Activated CD8-positive, alpha-beta T cell treated with anti-CD3 and anti-CD28 coated beads for 36 hours (primary cell): ENCODE measurements around the gene POC1B. TPM values are rescaled to one million over a fixed set of nuclear protein-coding genes. Genes with fewer than 3 reads are reported as not detected.

Source experiments
- ATAC-seq: fragments of 200-7000 bp; cut with Tn5 transposase; one replicate; pipeline ENCODE4 v1.10.0; 2021; ENCODE audit warnings: mild to moderate bottlenecking, moderate library complexity
- CTCF ChIA-PET: fragments of 350-600 bp; sonication (Branson Sonifier 250); formaldehyde crosslinking; loops from one replicate; lab custom pipeline; 2021; ENCODE audit warnings: antibody characterized with exemption; lab: Charles Lee
- POLR2A ChIA-PET: fragments of 350-600 bp; sonication (Branson Sonifier 250); formaldehyde crosslinking; loops from one replicate; lab custom pipeline; 2021; ENCODE audit warnings: antibody characterized with exemption; lab: Charles Lee
- DNase-seq: peaks from one replicate; pipeline ENCODE4 v3.0.0-alpha.2; 2020
- H3K27ac Mint-ChIP-seq: one replicate; pipeline ENCODE4 v1.8.0; 2021; ENCODE audit warnings: mild to moderate bottlenecking, mixed read lengths
- H3K27me3 Mint-ChIP-seq: one replicate; pipeline ENCODE4 v1.8.0; 2021; ENCODE audit warnings: mixed read lengths
- H3K36me3 Mint-ChIP-seq: one replicate; pipeline ENCODE4 v1.8.0; 2021; ENCODE audit warnings: low read depth, mixed read lengths
- H3K4me1 Mint-ChIP-seq: one replicate; pipeline ENCODE4 v1.8.0; 2021; ENCODE audit warnings: low read depth, mixed read lengths
- H3K4me3 Mint-ChIP-seq: one replicate; pipeline ENCODE4 v1.8.0; 2021; ENCODE audit warnings: mild to moderate bottlenecking, moderate library complexity, mixed read lengths
- H3K9me3 Mint-ChIP-seq: one replicate; pipeline ENCODE4 v1.8.0; 2021; ENCODE audit warnings: mixed read lengths
- CTCF ChIP-seq: fragments of 200-600 bp; IDR thresholded peaks from one replicate; pipeline ENCODE4 v1.8.0; 2022; ENCODE audit warnings: antibody characterized with exemption, mild to moderate bottlenecking
- intact Hi-C: fragments of 100-400 bp; cut with micrococcal nuclease; formaldehyde crosslinking; loops from one replicate; pipeline ENCODE4 v1.10.0; 2022
- total RNA-seq, 2 experiments: library from RNA; stranded (reverse); gene quantifications; one replicate each; pipeline ENCODE4 v1.2.3, GENCODE V29; 2021

Gene POC1B
- total RNA-seq, 2 experiments from 2014 or later, result 31.9 to 34.8 TPM

- ChIA-PET POLR2A (interaction anchor here (2.0 kb wide), 1 partner anchor 18 kb away, joined by 9 read pairs; no protein-coding TSS in a partner anchor), CTCF (interaction anchor here (1.1 to 1.7 kb wide), 3 partner anchors 15 to 48 kb away, joined by 3 to 7 read pairs (median 3); partner anchors contain the start of gene GALNT4)
- no peaks in the 10 kb centered on the region for H3K9me3 Mint-ChIP-seq
- no peak for TF ChIP-seq CTCF
- peaks cover 28% of the 10 kb centered on the region for H3K4me1 Mint-ChIP-seq
- H3K36me3 Mint-ChIP-seq, result peaks cover 9% of the 10 kb centered on the region
- DNase-seq, result no peak
- no peak overlapping the region for H3K27ac Mint-ChIP-seq
- H3K4me3 Mint-ChIP-seq, result no peak overlapping the region
- no peak for ATAC-seq
- intact Hi-C loops, result no loop called here
- no peaks in the 10 kb centered on the region for H3K27me3 Mint-ChIP-seq
Measured at GRCh38 chr12:89476904-89477595, 48.8 kb downstream of the POC1B start.

- CTCF ChIA-PET, result interaction anchor here (1.5 kb wide), 1 partner anchor 14 kb away, joined by 3 read pairs; no protein-coding TSS in a partner anchor
Measured at GRCh38 chr12:89476232-89476631, 49.6 kb downstream of the POC1B start.

GRCh38 chr12:89475203-89475990 is 50.5 kb downstream of the POC1B start:
- no peak for ATAC-seq
- Mint-ChIP-seq H3K36me3 (peaks cover 7% of the 10 kb centered on the region), H3K4me1 (peaks cover 41% of the 10 kb centered on the region), H3K9me3 (no peaks in the 10 kb centered on the region), H3K4me3 (no peak overlapping the region), H3K27me3 (no peaks in the 10 kb centered on the region), H3K27ac (peak overlapping the region; percentile 30)
- ChIA-PET CTCF (interaction anchor here (0.7 to 1.1 kb wide), 2 partner anchors 14 to 458 kb away, joined by 3 to 5 read pairs; no protein-coding TSS in a partner anchor), POLR2A (interaction anchor here (1.0 kb wide), 1 partner anchor 123 kb away, joined by 4 read pairs; the partner anchor contains the start of gene DUSP6)
- no peak for DNase-seq
- intact Hi-C loops, result no loop called here
- no peak for TF ChIP-seq CTCF

More at GRCh38 chr12:89476232-89476631, 49.6 kb downstream of the POC1B start:
- DNase-seq (no peak), ATAC-seq (no peak)
- Mint-ChIP-seq H3K4me3 (no peak overlapping the region), H3K27ac (no peak overlapping the region), H3K4me1 (peaks cover 33% of the 10 kb centered on the region), H3K27me3 (no peaks in the 10 kb centered on the region), H3K9me3 (no peaks in the 10 kb centered on the region), H3K36me3 (peaks cover 9% of the 10 kb centered on the region)
- intact Hi-C loops, result no loop called here
- POLR2A ChIA-PET, result interaction anchor here (2.0 kb wide), 1 partner anchor 19 kb away, joined by 9 read pairs; no protein-coding TSS in a partner anchor
- no peak for TF ChIP-seq CTCF

GRCh38 chr12:89474615-89475014 is 51.2 kb downstream of the POC1B start:
- no peaks in the 10 kb centered on the region for H3K27me3 Mint-ChIP-seq
- DNase-seq (no peak), ATAC-seq (no peak)
- peak overlapping the region; percentile 62 for H3K27ac Mint-ChIP-seq
- POLR2A ChIA-PET, result interaction anchor here (1.0 kb wide), 1 partner anchor 123 kb away, joined by 4 read pairs; the partner anchor contains the start of gene DUSP6
- intact Hi-C loops, result no loop called here
- TF ChIP-seq CTCF, result no peak
- CTCF ChIA-PET, result interaction anchor here (0.7 to 1.1 kb wide), 2 partner anchors 13 to 457 kb away, joined by 3 to 5 read pairs; no protein-coding TSS in a partner anchor
- H3K9me3 Mint-ChIP-seq, result no peaks in the 10 kb centered on the region
- H3K4me3 Mint-ChIP-seq, result no peak overlapping the region
- peaks cover 44% of the 10 kb centered on the region for H3K4me1 Mint-ChIP-seq
- peaks cover 5% of the 10 kb centered on the region for H3K36me3 Mint-ChIP-seq
